Smooth muscle cell (in vitro differentiated cells): ENCODE measurements around the gene STYK1. TPM values are rescaled to one million over a fixed set of nuclear protein-coding genes. Genes with fewer than 3 reads are reported as not detected.

Experiments
- DNase-seq: peaks from one replicate; lab custom pipeline; 2025; ENCODE audit not compliant: unreplicated experiment; lab: John Stamatoyannopoulos, UW
- H2AFZ ChIP-seq: fragments of 200-600 bp; sonication (generic); 2 replicates; pipeline ENCODE4 v1.6.0; 2016; ENCODE audit warnings: antibody characterized with exemption, low read depth, mild to moderate bottlenecking
- H3F3A ChIP-seq: fragments of 200-600 bp; sonication (generic); 2 replicates; pipeline ENCODE4 v1.6.0; 2017; ENCODE audit warnings: antibody characterized with exemption, low read depth
- H3K27ac ChIP-seq: fragments of 200-600 bp; sonication (generic); 2 replicates; pipeline ENCODE4 v1.5.1; 2016; ENCODE audit warnings: low read depth, mild to moderate bottlenecking
- H3K27me3 ChIP-seq: fragments of 200-600 bp; sonication (generic); 2 replicates; pipeline ENCODE4 v1.6.1; 2016; ENCODE audit warnings: low read depth, mild to moderate bottlenecking
- H3K36me3 ChIP-seq: fragments of 200-600 bp; sonication (generic); 2 replicates; pipeline ENCODE4 v1.5.1; 2016; ENCODE audit warnings: low read depth
- H3K4me1 ChIP-seq: fragments of 200-600 bp; sonication (generic); 2 replicates; pipeline ENCODE4 v1.5.1; 2016; ENCODE audit warnings: low read depth
- H3K4me2 ChIP-seq: fragments of 200-600 bp; sonication (generic); 2 replicates; pipeline ENCODE4 v1.6.0; 2016; ENCODE audit warnings: mild to moderate bottlenecking
- H3K4me3 ChIP-seq: fragments of 200-600 bp; sonication (generic); 2 replicates; pipeline ENCODE4 v1.5.1; 2016; ENCODE audit warnings: mild to moderate bottlenecking
- H3K79me2 ChIP-seq: fragments of 200-600 bp; sonication (generic); 2 replicates; pipeline ENCODE4 v1.6.0; 2016; ENCODE audit warnings: low read depth, mild to moderate bottlenecking
- H3K9ac ChIP-seq: fragments of 200-600 bp; sonication (generic); 2 replicates; pipeline ENCODE4 v1.6.0; 2016; ENCODE audit warnings: low read depth
- H3K9me3 ChIP-seq: fragments of 200-600 bp; sonication (generic); replicated peaks from 2 replicates; pipeline ENCODE4 v1.5.1; 2016; ENCODE audit warnings: low read depth
- H4K20me1 ChIP-seq: fragments of 200-600 bp; sonication (generic); 2 replicates; pipeline ENCODE4 v1.6.0; 2016; ENCODE audit warnings: low read depth
- CTCF ChIP-seq: fragments of 200-600 bp; sonication (generic); IDR thresholded peaks from 2 replicates; pipeline ENCODE4 v1.5.1; 2017; ENCODE audit warnings: borderline replicate concordance, mild to moderate bottlenecking, antibody characterized with exemption; ENCODE audit not compliant: insufficient read depth, poor library complexity, severe bottlenecking
- WGBS: methylation state at CpG from one replicate; pipeline ENCODE4 v1.1.7; 2016; ENCODE audit warnings: low lambda C conversion rate; 5-methylcytosine and 5-hydroxymethylcytosine counted together
- polyA plus RNA-seq: library from polyadenylated mRNA; unstranded; fragments of >200 nt; fragmentation: Nextera tagmentation; extraction: Ambion mirVana; gene quantifications from 2 replicates; pipeline ENCODE4 v1.2.1, GENCODE V29; 2016
- total RNA-seq: library from RNA; depleted of rRNA; stranded (reverse); fragments of >200 nt; gene quantifications from 2 replicates; pipeline ENCODE4 v1.2.3, GENCODE V29; 2014

Gene STYK1
- total and polyA plus RNA-seq, 2 experiments from 2014 or later = 0.24 to 1.2 TPM

- Histone ChIP-seq H3K4me3 (peak overlapping the region; percentile 95), H3K27me3 (no peaks in the 10 kb centered on the region), H3K36me3 (peaks cover 12% of the 10 kb centered on the region), H4K20me1 (peaks cover 45% of the 10 kb centered on the region), H3K9me3 (no peaks in the 10 kb centered on the region), H2AFZ (no peak overlapping the region), H3K9ac (peak overlapping the region; percentile 72), H3K4me1 (peaks cover 47% of the 10 kb centered on the region), H3K4me2 (peak overlapping the region; percentile 87), H3K27ac (peak overlapping the region; percentile 96), H3K79me2 (peaks cover 67% of the 10 kb centered on the region), H3F3A (peaks cover 48% of the 10 kb centered on the region)
- no peak for TF ChIP-seq CTCF
- DNase-seq = peak; percentile 4
- WGBS = 4% methylated on average over 4 of the region's 4 CpGs
These were observed 44.5 kb upstream of the STYK1 start for GRCh38 chr12:10718279-10718821.

- peaks cover 53% of the 10 kb centered on the region for H4K20me1 ChIP-seq
- peaks cover 17% of the 10 kb centered on the region for H3K36me3 ChIP-seq
- H3K4me3 ChIP-seq = peak overlapping the region; percentile 95
- no peak for DNase-seq
- H3K4me2 ChIP-seq = peak overlapping the region; percentile 87
- H3K27me3 ChIP-seq = no peaks in the 10 kb centered on the region
- peaks cover 75% of the 10 kb centered on the region for H3K79me2 ChIP-seq
- H2AFZ ChIP-seq = no peak overlapping the region
- peak overlapping the region; percentile 72 for H3K9ac ChIP-seq
- H3F3A ChIP-seq = peaks cover 48% of the 10 kb centered on the region
- no peak for TF ChIP-seq CTCF
- H3K4me1 ChIP-seq = peaks cover 47% of the 10 kb centered on the region
- 2% methylated on average over 2 of the region's 2 CpGs for WGBS
- peak overlapping the region; percentile 96 for H3K27ac ChIP-seq
- H3K9me3 ChIP-seq = no peaks in the 10 kb centered on the region
These were observed 43.6 kb upstream of the STYK1 start for GRCh38 chr12:10717410-10717809.

GRCh38 chr12:10716704-10717315 is 43.0 kb upstream of the STYK1 start:
- no peaks in the 10 kb centered on the region for H3K27me3 ChIP-seq
- H3F3A ChIP-seq = peaks cover 48% of the 10 kb centered on the region
- peaks cover 23% of the 10 kb centered on the region for H3K36me3 ChIP-seq
- peaks cover 53% of the 10 kb centered on the region for H4K20me1 ChIP-seq
- TF ChIP-seq CTCF = no peak
- H2AFZ ChIP-seq = no peak overlapping the region
- H3K79me2 ChIP-seq = peaks cover 73% of the 10 kb centered on the region
- 0% methylated on average over 6 of the region's 6 CpGs for WGBS
- peak overlapping the region; percentile 96 for H3K27ac ChIP-seq
- peak overlapping the region; percentile 87 for H3K4me2 ChIP-seq
- DNase-seq = peak; percentile 21
- H3K9me3 ChIP-seq = no peaks in the 10 kb centered on the region
- H3K9ac ChIP-seq = peak overlapping the region; percentile 72
- peak overlapping the region; percentile 95 for H3K4me3 ChIP-seq
- peaks cover 47% of the 10 kb centered on the region for H3K4me1 ChIP-seq

GRCh38 chr12:10716277-10716676 is 42.4 kb upstream of the STYK1 start:
- no peak for DNase-seq
- Histone ChIP-seq H2AFZ (no peak overlapping the region), H4K20me1 (peaks cover 53% of the 10 kb centered on the region), H3K4me1 (peaks cover 44% of the 10 kb centered on the region), H3K79me2 (peaks cover 73% of the 10 kb centered on the region), H3K9me3 (no peaks in the 10 kb centered on the region), H3K9ac (peak overlapping the region; percentile 22), H3K4me3 (peak overlapping the region; percentile 26), H3F3A (peaks cover 48% of the 10 kb centered on the region), H3K36me3 (peaks cover 25% of the 10 kb centered on the region), H3K27ac (peak overlapping the region; percentile 96), H3K4me2 (peak overlapping the region; percentile 87), H3K27me3 (no peaks in the 10 kb centered on the region)
- no peak for TF ChIP-seq CTCF
- WGBS = 20% methylated on average over 4 of the region's 4 CpGs
